Trophoblast cell (in vitro differentiated cells and primary cell): ENCODE measurements around the gene RIC8B.
A peak's percentile ranks its signal among the peaks of the same experiment; 100 is the strongest.

ENCODE experiments used
- DNase-seq, 2 donors: peaks; one replicate each; pipeline ENCODE4 v3.0.0-alpha.2; 2016
- H2AFZ ChIP-seq: 2 replicates; pipeline ENCODE4 v1.6.1; 2013; ENCODE audit warnings: low read length, moderate library complexity, mild to moderate bottlenecking; ENCODE audit not compliant: insufficient read depth, poor library complexity
- H2AK5ac ChIP-seq: 2 replicates; pipeline ENCODE4 v1.6.1; 2013; ENCODE audit warnings: mild to moderate bottlenecking, low read length
- H2BK120ac ChIP-seq: 2 replicates; pipeline ENCODE4 v1.6.1; 2013; ENCODE audit warnings: low read length, mild to moderate bottlenecking, moderate library complexity; ENCODE audit not compliant: insufficient read depth, poor library complexity
- H2BK12ac ChIP-seq: 2 replicates; pipeline ENCODE4 v1.6.1; 2013; ENCODE audit warnings: mild to moderate bottlenecking, low read length, moderate library complexity
- H2BK5ac ChIP-seq: 2 replicates; pipeline ENCODE4 v1.6.1; 2013; ENCODE audit warnings: low read length, low read depth, moderate library complexity, mild to moderate bottlenecking; ENCODE audit not compliant: poor library complexity
- H3K14ac ChIP-seq: 2 replicates; pipeline ENCODE4 v1.6.1; 2013; ENCODE audit warnings: mild to moderate bottlenecking, low read length
- H3K18ac ChIP-seq: 2 replicates; pipeline ENCODE4 v1.6.1; 2013; ENCODE audit warnings: mild to moderate bottlenecking, low read length
- H3K23ac ChIP-seq: 2 replicates; pipeline ENCODE4 v1.6.1; 2013; ENCODE audit warnings: low read length
- H3K27ac ChIP-seq: 2 replicates; pipeline ENCODE4 v1.5.1; 2013; ENCODE audit warnings: low read depth, mild to moderate bottlenecking, inconsistent platforms, low read length, moderate library complexity
- H3K27me3 ChIP-seq: 2 replicates; pipeline ENCODE4 v1.6.1; 2013; ENCODE audit warnings: inconsistent platforms, mild to moderate bottlenecking, low read length, moderate library complexity; ENCODE audit not compliant: insufficient read depth
- H3K36me3 ChIP-seq, 2 experiments: 1 replicate in 1 of 2; 2 replicates in 1 of 2; pipeline ENCODE4 v1.6.1; 2013; ENCODE audit warnings: low read length in 2 of 2, mild to moderate bottlenecking in 2 of 2, moderate library complexity in 1 of 2; ENCODE audit not compliant: insufficient read depth in 2 of 2, control insufficient read depth in 1 of 2
- H3K4ac ChIP-seq: 2 replicates; pipeline ENCODE4 v1.6.1; 2013; ENCODE audit warnings: low read depth, mild to moderate bottlenecking, low read length, moderate library complexity
- H3K4me1 ChIP-seq, 2 experiments: 1 replicate in 1 of 2; 2 replicates in 1 of 2; pipeline ENCODE4 v1.6.1; 2013; ENCODE audit warnings: low read length in 2 of 2, mild to moderate bottlenecking in 2 of 2, moderate library complexity in 1 of 2; ENCODE audit not compliant: insufficient read depth in 2 of 2, control insufficient read depth in 1 of 2
- H3K4me2 ChIP-seq: 2 replicates; pipeline ENCODE4 v1.6.1; 2013; ENCODE audit warnings: inconsistent platforms, mild to moderate bottlenecking, low read length, moderate library complexity
- H3K4me3 ChIP-seq: 2 replicates; pipeline ENCODE4 v1.5.1; 2013; ENCODE audit warnings: mild to moderate bottlenecking, low read depth, low read length, inconsistent platforms
- H3K79me1 ChIP-seq: one replicate; pipeline ENCODE4 v1.6.1; 2013; ENCODE audit warnings: low read length
- H3K79me2 ChIP-seq: 2 replicates; pipeline ENCODE4 v1.6.1; 2013; ENCODE audit warnings: low read length, mild to moderate bottlenecking; ENCODE audit not compliant: control insufficient read depth, insufficient read depth, poor library complexity
- H3K9ac ChIP-seq: 2 replicates; pipeline ENCODE4 v1.6.1; 2013; ENCODE audit warnings: mild to moderate bottlenecking, low read length
- H3K9me3 ChIP-seq: 2 replicates; pipeline ENCODE4 v1.6.1; 2013; ENCODE audit warnings: low read depth, mild to moderate bottlenecking, control low read depth, inconsistent platforms, low read length; ENCODE audit not compliant: insufficient read depth
- H4K12ac ChIP-seq: 2 replicates; pipeline ENCODE4 v1.6.1; 2013; ENCODE audit warnings: low read depth, mild to moderate bottlenecking, low read length, moderate library complexity
- H4K8ac ChIP-seq: 2 replicates; pipeline ENCODE4 v1.6.1; 2013; ENCODE audit warnings: low read depth, mild to moderate bottlenecking, low read length, moderate library complexity
- H4K91ac ChIP-seq: one replicate; pipeline ENCODE4 v1.6.1; 2013; ENCODE audit warnings: low read depth, mild to moderate bottlenecking, low read length, moderate library complexity
- WGBS: extraction: QIAGEN DNeasy Blood & Tissue Kit; methylation state at CpG from one replicate; pipeline ENCODE4 v1.1.7; 2013; ENCODE audit warnings: missing lambda C conversion rate; ENCODE audit not compliant: insufficient read length, insufficient coverage; ENCODE audit errors: extremely low coverage; 5-methylcytosine and 5-hydroxymethylcytosine counted together

RIC8B gene

DNA sequence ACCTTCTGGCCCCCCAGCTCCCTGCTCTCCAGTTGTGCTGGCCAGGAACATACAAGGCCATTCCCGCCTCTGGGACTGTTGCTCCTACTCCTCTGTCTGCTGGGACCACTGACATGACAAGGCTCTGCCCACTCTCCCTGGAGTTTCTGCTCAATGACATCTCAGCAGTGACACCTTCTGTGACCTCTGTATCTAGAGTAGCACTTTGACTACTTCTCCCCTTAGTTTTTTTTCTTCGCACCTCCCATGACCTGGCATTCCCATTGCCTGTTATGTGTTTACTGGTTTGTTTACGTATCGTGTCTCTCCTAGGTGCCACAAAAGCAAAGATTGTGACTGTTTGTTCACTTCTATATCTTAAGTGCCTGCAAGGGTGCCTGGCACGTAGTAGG is 141.1 kb downstream of the RIC8B start:
- Histone ChIP-seq H3K27me3 (no peaks in the 10 kb centered on the region), H3K4ac (no peak overlapping the region), H3K36me3 (no peaks in the 10 kb centered on the region), H3K9me3 (no peaks in the 10 kb centered on the region), H4K8ac (no peak overlapping the region), H3K9ac (no peak overlapping the region), H3K18ac (no peak overlapping the region), H3K14ac (no peak overlapping the region), H3K4me1 (no peaks in the 10 kb centered on the region), H3K27ac (no peak overlapping the region), H2BK5ac (no peak overlapping the region), H3K4me2 (no peak overlapping the region), H3K4me3 (no peak overlapping the region), H3K79me1 (no peaks in the 10 kb centered on the region), H2AFZ (no peak overlapping the region), H2BK120ac (no peak overlapping the region), H4K12ac (no peak overlapping the region), H2BK12ac (no peak overlapping the region), H2AK5ac (no peak overlapping the region), H4K91ac (no peak overlapping the region), H3K23ac (no peak overlapping the region), H3K79me2 (no peaks in the 10 kb centered on the region)
- DNase-seq = no peak
- no CpG with 5 or more reads among the region's 5 CpGs for WGBS

GRCh38 chr12:106917503-106917902 is 143.0 kb downstream of the RIC8B start:
- no peak overlapping the region for H4K12ac ChIP-seq
- H3K23ac ChIP-seq = no peak overlapping the region

DNA sequence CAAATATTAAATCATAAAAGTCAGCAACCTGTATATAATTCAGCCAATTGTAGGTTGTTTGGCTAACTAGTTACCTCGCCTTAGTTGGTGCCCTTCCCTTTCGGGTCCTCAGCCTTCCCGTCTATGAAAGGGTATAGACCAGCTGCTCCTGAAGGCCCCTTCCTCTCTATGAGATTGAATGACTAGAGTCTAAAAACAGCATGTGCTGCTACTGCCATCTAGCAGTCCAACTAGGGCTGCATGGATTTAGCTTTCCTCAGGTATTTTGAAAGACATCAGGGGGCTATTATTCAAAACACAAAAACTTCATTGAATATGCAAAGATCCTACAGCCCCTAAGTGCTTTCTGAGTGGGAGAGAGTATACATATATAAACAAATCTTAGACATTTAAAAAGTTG is 144.3 kb downstream of the RIC8B start:
- no peak overlapping the region for H2AFZ ChIP-seq
- H3K4ac ChIP-seq = no peak overlapping the region
- no peak overlapping the region for H3K4me3 ChIP-seq
- no peaks in the 10 kb centered on the region for H3K27me3 ChIP-seq
- no peaks in the 10 kb centered on the region for H3K36me3 ChIP-seq
- no peak overlapping the region for H2AK5ac ChIP-seq
- no peaks in the 10 kb centered on the region for H3K9me3 ChIP-seq
- H3K14ac ChIP-seq = no peak overlapping the region
- no peaks in the 10 kb centered on the region for H3K79me2 ChIP-seq
- H2BK12ac ChIP-seq = no peak overlapping the region
- H3K9ac ChIP-seq = no peak overlapping the region
- peak in 1 of 2 donors; percentile 14 for DNase-seq
- H3K79me1 ChIP-seq = no peaks in the 10 kb centered on the region
- H2BK5ac ChIP-seq = no peak overlapping the region
- no peak overlapping the region for H3K4me2 ChIP-seq
- H2BK120ac ChIP-seq = no peak overlapping the region
- no peak overlapping the region for H3K18ac ChIP-seq
- H3K23ac ChIP-seq = no peak overlapping the region
- H3K27ac ChIP-seq = no peak overlapping the region
- no CpG with 5 or more reads among the region's 3 CpGs for WGBS
- H4K91ac ChIP-seq = no peak overlapping the region
- no peak overlapping the region for H4K12ac ChIP-seq
- H3K4me1 ChIP-seq = no peaks in the 10 kb centered on the region
- H4K8ac ChIP-seq = no peak overlapping the region

More at GRCh38 chr12:106917503-106917902, 143.0 kb downstream of the RIC8B start:
- H2AK5ac ChIP-seq = no peak overlapping the region
- H3K4me3 ChIP-seq = no peak overlapping the region
- H3K18ac ChIP-seq = no peak overlapping the region
- H3K79me2 ChIP-seq = no peaks in the 10 kb centered on the region
- no peak overlapping the region for H4K8ac ChIP-seq
- H2BK120ac ChIP-seq = no peak overlapping the region
- H3K79me1 ChIP-seq = no peaks in the 10 kb centered on the region
- H2AFZ ChIP-seq = no peak overlapping the region
- H3K4ac ChIP-seq = no peak overlapping the region
- no peak overlapping the region for H3K14ac ChIP-seq
- no CpG with 5 or more reads among the region's 7 CpGs for WGBS
- DNase-seq = no peak
- H4K91ac ChIP-seq = no peak overlapping the region
- H2BK12ac ChIP-seq = no peak overlapping the region
- no peaks in the 10 kb centered on the region for H3K36me3 ChIP-seq
- no peaks in the 10 kb centered on the region for H3K4me1 ChIP-seq
- no peak overlapping the region for H3K27ac ChIP-seq
- no peak overlapping the region for H3K4me2 ChIP-seq
- H2BK5ac ChIP-seq = no peak overlapping the region
- no peak overlapping the region for H3K9ac ChIP-seq
- H3K9me3 ChIP-seq = no peaks in the 10 kb centered on the region
- H3K27me3 ChIP-seq = no peaks in the 10 kb centered on the region

- Histone ChIP-seq H3K36me3 (no peaks in the 10 kb centered on the region), H3K4me3 (no peak overlapping the region), H3K18ac (no peak overlapping the region), H4K8ac (no peak overlapping the region), H2BK12ac (no peak overlapping the region), H4K91ac (no peak overlapping the region), H2AK5ac (no peak overlapping the region), H3K4ac (no peak overlapping the region), H3K27me3 (no peaks in the 10 kb centered on the region), H3K27ac (no peak overlapping the region), H3K79me2 (no peaks in the 10 kb centered on the region), H3K79me1 (no peaks in the 10 kb centered on the region), H3K23ac (no peak overlapping the region), H4K12ac (no peak overlapping the region), H3K9me3 (no peaks in the 10 kb centered on the region), H3K9ac (no peak overlapping the region), H2AFZ (no peak overlapping the region), H2BK120ac (no peak overlapping the region), H2BK5ac (no peak overlapping the region), H3K4me1 (no peaks in the 10 kb centered on the region), H3K4me2 (no peak overlapping the region), H3K14ac (no peak overlapping the region)
- DNase-seq = peak; percentile 4 to 84
- WGBS = no CpG with 5 or more reads among the region's 4 CpGs
Measured at GRCh38 chr12:106919910-106920544, 145.5 kb downstream of the RIC8B start.
